HG03064 (cell line): Measurements from ENCODE around the gene VPS51.
A peak's percentile ranks its signal among the peaks of the same experiment; 100 is the strongest.
"Not testable (repeated sequence)": the region's sequence is repeated elsewhere in the genome, so short reads cannot be mapped to it uniquely, and the experiment has no call there.

Experiments
- ATAC-seq: cut with Tn5 transposase; IDR thresholded peaks from one replicate; pipeline ENCODE4 v1.9.1; 2021; ENCODE audit warnings: low read depth; ENCODE audit not compliant: unreplicated experiment

Gene VPS51

GRCh38 chr11:65132238-65132987 lies 36.4 kb downstream of the VPS51 start:
- ATAC-seq = no peak

GRCh38 chr11:65132988-65133700 lies 37.1 kb downstream of the VPS51 start:
- ATAC-seq = no peak

- no peak for ATAC-seq
Measured at GRCh38 chr11:65133724-65134123, 37.7 kb downstream of the VPS51 start.

- peak; percentile 46 for ATAC-seq
Measured at GRCh38 chr11:65134240-65134951, 38.4 kb downstream of the VPS51 start, which contains the start of gene SYVN1. Gene SYVN1 (minus strand): TSS chr11:65134519. CDS start chr11:65133601, 918 bp downstream.

DNA sequence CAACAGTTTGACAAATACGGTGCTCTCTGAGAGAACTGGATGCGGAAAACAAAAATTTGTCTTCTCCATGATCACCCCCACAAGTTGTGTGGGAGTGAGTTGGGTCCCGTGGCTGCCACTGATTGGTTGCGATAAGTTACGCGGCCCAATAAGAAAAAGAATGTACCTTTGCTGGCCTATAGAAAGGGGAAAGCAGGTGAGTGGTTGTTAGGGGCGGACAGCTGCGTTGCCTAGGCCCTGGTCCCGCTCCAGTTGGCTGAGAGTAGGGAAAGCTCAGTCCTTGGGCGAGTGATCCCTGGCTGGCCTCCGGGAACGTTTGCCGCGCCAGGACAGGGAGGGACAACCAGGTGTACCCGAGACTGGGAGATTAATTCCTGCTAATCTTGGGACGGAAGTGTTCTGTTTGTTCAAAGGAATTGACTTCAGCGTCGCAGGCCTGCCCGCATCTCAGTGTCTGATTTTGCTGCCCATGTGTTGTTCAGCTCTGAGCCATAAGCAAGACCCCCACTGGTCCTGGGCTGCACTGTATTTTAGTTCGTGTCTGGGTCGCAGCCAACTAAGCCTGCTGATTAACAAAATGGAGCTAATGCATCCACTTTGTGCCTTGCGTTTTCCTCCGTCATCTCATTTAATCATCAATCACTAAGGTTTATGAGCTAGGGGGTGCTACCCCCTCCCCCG lies 39.1 kb downstream of the VPS51 start:
- peak; percentile 48 for ATAC-seq

GRCh38 chr11:65135633-65136145 lies 39.7 kb downstream of the VPS51 start:
- no peak for ATAC-seq

- ATAC-seq = no peak
Measured at GRCh38 chr11:65136515-65137096, 40.6 kb downstream of the VPS51 start.

- no peak for ATAC-seq
Measured at GRCh38 chr11:65141896-65142494, 46.0 kb downstream of the VPS51 start.

DNA sequence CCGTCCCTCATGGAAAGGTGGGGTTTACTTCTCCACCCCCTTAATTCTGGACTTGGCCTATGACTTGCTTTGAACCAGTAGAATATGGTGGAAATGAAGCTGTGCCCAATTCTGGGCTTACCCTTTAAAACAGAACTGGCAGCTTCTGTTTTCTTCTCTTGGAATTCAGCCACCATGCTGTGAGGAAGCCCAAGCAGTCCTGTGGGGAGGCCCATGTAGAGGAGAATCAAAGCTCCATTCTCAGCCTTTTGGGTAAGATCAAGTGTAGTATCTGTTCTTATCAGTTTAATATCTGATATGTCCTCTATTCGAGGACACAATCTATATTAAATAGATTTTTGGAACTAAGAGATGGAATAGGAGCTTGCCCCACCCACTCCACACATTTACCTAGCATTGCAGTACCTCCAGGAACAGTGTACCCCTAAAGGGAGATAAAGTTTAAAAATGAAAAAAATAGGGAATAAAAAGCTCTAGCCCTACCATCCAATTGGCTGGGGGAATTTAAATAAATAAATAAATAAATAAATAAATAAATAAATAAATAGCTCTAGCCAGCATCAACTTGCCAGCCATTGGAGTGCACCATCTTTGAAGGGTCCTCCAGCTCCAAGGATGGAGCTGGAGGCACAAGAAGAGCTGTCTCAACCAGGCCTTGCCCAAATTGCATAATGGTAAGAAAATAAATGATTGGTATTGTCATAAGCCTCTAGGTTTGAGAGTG lies 51.5 kb downstream of the VPS51 start:
- no peak for ATAC-seq

GRCh38 chr11:65148657-65149056 lies 52.6 kb downstream of the VPS51 start:
- ATAC-seq = no peak

GRCh38 chr11:65150131-65150508 lies 54.1 kb downstream of the VPS51 start:
- ATAC-seq = not testable (repeated sequence)

DNA sequence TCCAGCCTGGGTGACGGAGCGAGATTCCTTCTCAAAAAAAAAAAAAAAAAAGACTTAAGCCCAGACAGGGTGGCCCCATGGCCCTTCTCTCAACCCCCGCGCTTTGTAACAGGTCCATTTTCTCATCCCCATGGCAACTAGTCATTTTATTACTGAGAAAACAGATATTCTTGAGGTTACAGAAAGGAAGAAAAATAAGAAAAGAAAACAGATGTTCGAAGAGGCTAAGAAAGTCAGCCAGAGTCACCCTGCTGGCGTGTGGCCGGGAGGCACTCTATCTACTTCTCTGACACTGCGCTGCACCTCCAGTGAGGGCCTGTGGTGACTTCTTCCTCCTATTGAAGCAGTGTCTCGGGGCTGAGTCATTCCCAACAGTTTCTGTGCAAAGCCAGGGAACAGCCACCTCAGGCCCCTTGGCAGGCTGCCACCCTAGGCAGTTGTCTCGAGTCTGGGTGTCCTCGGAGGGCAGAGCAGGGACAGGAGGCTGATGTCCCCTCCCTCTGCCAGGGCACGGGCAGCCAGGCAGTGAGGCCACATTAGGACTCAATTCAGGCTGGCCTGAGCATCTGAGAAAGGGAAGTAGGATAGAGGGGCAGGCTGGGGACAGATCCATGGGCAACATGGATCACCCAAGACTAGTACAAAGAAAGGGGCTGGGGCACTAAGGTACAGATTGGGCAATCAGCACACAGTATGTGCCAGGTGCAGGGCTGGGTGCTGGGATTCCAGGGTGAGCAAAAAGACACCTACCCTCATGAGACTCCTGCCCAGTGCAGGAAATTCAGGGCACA lies 54.7 kb downstream of the VPS51 start:
- ATAC-seq = no peak

GRCh38 chr11:65151331-65151899 lies 55.4 kb downstream of the VPS51 start:
- ATAC-seq = no peak

- no peak for ATAC-seq
Measured at GRCh38 chr11:65152122-65152521, 56.1 kb downstream of the VPS51 start.

- ATAC-seq = no peak
Measured at GRCh38 chr11:65156256-65156655, 60.2 kb downstream of the VPS51 start.

GRCh38 chr11:65156926-65157325 lies 60.9 kb downstream of the VPS51 start:
- no peak for ATAC-seq

GRCh38 chr11:65157336-65157735 lies 61.3 kb downstream of the VPS51 start:
- ATAC-seq = no peak

- ATAC-seq = peak; percentile 78
Measured at GRCh38 chr11:65159012-65159411, 63.0 kb downstream of the VPS51 start.
